HepG2 (cell line): ENCODE data around the gene KCNB1.

ENCODE experiments used
- CTCF ChIP-seq: sonication (generic); formaldehyde crosslinking; IDR thresholded peaks from 2 replicates; pipeline ENCODE4 v1.5.0; 2020; ENCODE audit warnings: mild to moderate bottlenecking, missing genetic modification reagents, moderate library complexity
- EP300 ChIP-seq, 3 experiments: sonication (generic) in 1 of 3; formaldehyde crosslinking in 1 of 3; IDR thresholded peaks; 2 replicates each; pipeline versions ENCODE4 v1.5.1 to v1.6.1; 2011 to 2020; ENCODE audit warnings: low read depth in 2 of 3, low read length in 2 of 3, borderline replicate concordance in 1 of 3, improper control_type of control experiment in 1 of 3, mild to moderate bottlenecking in 1 of 3, missing genetic modification reagents in 1 of 3, moderate library complexity in 1 of 3
- RFX1 ChIP-seq: fragments of 450-650 bp; IDR thresholded peaks from 2 replicates; pipeline ENCODE4 v1.6.1; 2017
- SRF ChIP-seq: IDR thresholded peaks from 2 replicates; pipeline ENCODE4 v1.6.1; 2011; ENCODE audit warnings: mild to moderate bottlenecking, low read depth, low read length, moderate library complexity

- TF ChIP-seq EP300 (IDR thresholded peaks at IDR 0.05; ENCODE audit: low read depth in 2 of 2, low read length in 2 of 2) (no peak), EP300 (CRISPR knock-in tag; IDR thresholded peaks at IDR 0.05; ENCODE audit: borderline replicate concordance) (no peak), CTCF (no peak), SRF (no peak), RFX1 (no peak)
Observed at GRCh38 chr20:49420292-49420691, 62.2 kb downstream of the KCNB1 start.
